ENCODE measurements around the gene TATDN3. TPM values are rescaled to one million over a fixed set of nuclear protein-coding genes. Genes with fewer than 3 reads are reported as not detected.
A peak's percentile ranks its signal among the peaks of the same experiment; 100 is the strongest.

The TATDN3 gene
- total RNA-seq, 3 donors from 2014 or later (not counting 1 experiment from before 2014, with no cell fraction given), result 11.6 to 14.6 (median 13.4) TPM

DNA sequence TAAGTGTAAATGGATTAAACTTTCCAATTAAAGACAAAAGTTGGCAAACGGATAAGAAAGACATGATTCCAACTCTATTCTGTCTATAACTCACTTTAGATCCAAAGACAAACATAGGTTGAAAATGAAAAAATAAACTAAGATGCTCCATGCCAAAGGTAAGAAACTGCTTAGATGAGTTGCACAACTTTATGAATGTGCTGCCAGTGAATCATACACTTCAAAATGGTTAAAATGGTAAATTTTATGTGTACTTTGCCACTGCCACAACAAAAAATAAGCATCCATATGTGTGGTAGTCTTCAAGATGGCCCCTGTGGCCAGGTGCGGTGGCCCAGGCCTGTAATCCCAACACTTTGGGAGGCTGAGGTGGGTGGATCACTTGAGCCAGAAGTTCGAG, 45.1 kb upstream of the TATDN3 start:
- H3K27ac Mint-ChIP-seq, result no peak overlapping the region
- intact Hi-C loops (cut with micrococcal nuclease), result no loop called here
- H3K4me3 ChIP-seq (ENCODE audit: low read length), result no peak overlapping the region
- no peak for DNase-seq
- ATAC-seq, result no peak
- no peaks in the 10 kb centered on the region for H3K27me3 ChIP-seq (ENCODE audit: control insufficient read depth, insufficient read depth, low read length)
- WGBS (ENCODE audit: insufficient coverage), result no CpG with 5 or more reads among the region's 3 CpGs
- peaks cover 2% of the 10 kb centered on the region for H3K36me3 Mint-ChIP-seq
- no peaks in the 10 kb centered on the region for H3K36me3 ChIP-seq (ENCODE audit: control insufficient read depth, insufficient read depth, low read length)
- H3K27ac ChIP-seq (ENCODE audit: low read length), result no peak overlapping the region
- H3K4me1 Mint-ChIP-seq, result peaks cover under 1 to 7% of the 10 kb centered on the region in 2 donors
- peaks cover 5% of the 10 kb centered on the region for H3K4me1 ChIP-seq (ENCODE audit: control insufficient read depth, insufficient read depth, low read length)
- TF ChIP-seq, protein P1, sequence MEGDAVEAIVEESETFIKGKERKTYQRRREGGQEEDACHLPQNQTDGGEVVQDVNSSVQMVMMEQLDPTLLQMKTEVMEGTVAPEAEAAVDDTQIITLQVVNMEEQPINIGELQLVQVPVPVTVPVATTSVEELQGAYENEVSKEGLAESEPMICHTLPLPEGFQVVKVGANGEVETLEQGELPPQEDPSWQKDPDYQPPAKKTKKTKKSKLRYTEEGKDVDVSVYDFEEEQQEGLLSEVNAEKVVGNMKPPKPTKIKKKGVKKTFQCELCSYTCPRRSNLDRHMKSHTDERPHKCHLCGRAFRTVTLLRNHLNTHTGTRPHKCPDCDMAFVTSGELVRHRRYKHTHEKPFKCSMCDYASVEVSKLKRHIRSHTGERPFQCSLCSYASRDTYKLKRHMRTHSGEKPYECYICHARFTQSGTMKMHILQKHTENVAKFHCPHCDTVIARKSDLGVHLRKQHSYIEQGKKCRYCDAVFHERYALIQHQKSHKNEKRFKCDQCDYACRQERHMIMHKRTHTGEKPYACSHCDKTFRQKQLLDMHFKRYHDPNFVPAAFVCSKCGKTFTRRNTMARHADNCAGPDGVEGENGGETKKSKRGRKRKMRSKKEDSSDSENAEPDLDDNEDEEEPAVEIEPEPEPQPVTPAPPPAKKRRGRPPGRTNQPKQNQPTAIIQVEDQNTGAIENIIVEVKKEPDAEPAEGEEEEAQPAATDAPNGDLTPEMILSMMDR (IDR thresholded peaks at IDR 0.05), result no peak
- no peaks in the 10 kb centered on the region for H3K27me3 Mint-ChIP-seq (ENCODE audit: low read depth in 2 of 2)
- no peaks in the 10 kb centered on the region for H3K9me3 ChIP-seq (ENCODE audit: control insufficient read depth, insufficient read depth, low read length)
- no peak overlapping the region for H3K4me3 Mint-ChIP-seq
- no peaks in the 10 kb centered on the region for H3K9me3 Mint-ChIP-seq

DNA sequence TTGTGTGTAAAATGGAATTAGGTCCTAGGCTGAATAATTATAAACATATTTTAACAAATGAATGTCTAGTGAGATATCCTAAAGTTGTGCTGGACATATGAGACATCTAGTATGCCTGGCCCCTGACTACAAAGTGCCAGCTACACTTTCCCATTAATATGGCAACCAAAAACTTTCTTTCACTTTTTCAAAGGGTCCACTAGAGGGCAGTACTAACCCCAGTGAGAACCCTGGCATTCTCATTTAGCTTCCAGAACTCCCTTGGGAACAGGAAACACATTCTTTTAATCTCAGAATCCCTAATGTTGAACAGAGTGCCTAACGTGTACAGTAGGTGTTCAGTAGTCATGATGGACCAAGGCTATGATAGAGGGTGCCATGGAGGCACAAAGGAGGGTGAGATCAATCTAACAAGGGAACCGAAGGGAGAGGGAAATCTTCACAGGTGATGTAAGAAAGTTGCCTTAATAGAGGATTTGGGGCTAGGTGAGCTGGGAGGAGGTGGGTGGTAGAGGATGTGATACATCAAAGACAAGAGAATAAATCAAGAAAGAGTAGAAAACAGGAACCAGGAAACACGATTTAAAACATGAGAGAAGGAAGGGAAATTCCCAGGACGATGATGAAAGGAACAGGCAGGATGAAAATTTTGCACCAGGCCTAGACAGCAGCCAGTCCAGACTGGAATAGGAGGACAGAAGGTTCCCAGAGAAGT, 41.7 kb upstream of the TATDN3 start:
- H3K36me3 Mint-ChIP-seq, result no peaks in the 10 kb centered on the region
- H3K27ac ChIP-seq (ENCODE audit: low read length), result no peak overlapping the region
- no peaks in the 10 kb centered on the region for H3K27me3 Mint-ChIP-seq (ENCODE audit: low read depth in 2 of 2)
- H3K27me3 ChIP-seq (ENCODE audit: control insufficient read depth, insufficient read depth, low read length), result no peaks in the 10 kb centered on the region
- peaks cover 19% of the 10 kb centered on the region for H3K4me1 ChIP-seq (ENCODE audit: control insufficient read depth, insufficient read depth, low read length)
- H3K4me1 Mint-ChIP-seq, result peaks cover 18 to 32% of the 10 kb centered on the region in 2 donors
- H3K9me3 ChIP-seq (ENCODE audit: control insufficient read depth, insufficient read depth, low read length), result no peaks in the 10 kb centered on the region
- H3K36me3 ChIP-seq (ENCODE audit: control insufficient read depth, insufficient read depth, low read length), result no peaks in the 10 kb centered on the region
- no peak overlapping the region for H3K4me3 Mint-ChIP-seq
- TF ChIP-seq, protein P1 (IDR thresholded peaks at IDR 0.05), result peak; percentile 79
- H3K27ac Mint-ChIP-seq, result peak overlapping the region in 1 of 2 donors; percentile 60
- H3K4me3 ChIP-seq (ENCODE audit: low read length), result no peak overlapping the region
- H3K9me3 Mint-ChIP-seq, result no peaks in the 10 kb centered on the region
- WGBS (ENCODE audit: insufficient coverage), result 65% methylated on average over 4 of the region's 4 CpGs
- peak in 1 of 2 donors; percentile 65 for DNase-seq
- intact Hi-C loops (cut with micrococcal nuclease), result loop anchor here (1.0 to 10.0 kb wide), 2 partner anchors 85 to 245 kb away; no protein-coding TSS in a partner anchor
- peak; percentile 38 to 64 (median 63) for ATAC-seq

DNA sequence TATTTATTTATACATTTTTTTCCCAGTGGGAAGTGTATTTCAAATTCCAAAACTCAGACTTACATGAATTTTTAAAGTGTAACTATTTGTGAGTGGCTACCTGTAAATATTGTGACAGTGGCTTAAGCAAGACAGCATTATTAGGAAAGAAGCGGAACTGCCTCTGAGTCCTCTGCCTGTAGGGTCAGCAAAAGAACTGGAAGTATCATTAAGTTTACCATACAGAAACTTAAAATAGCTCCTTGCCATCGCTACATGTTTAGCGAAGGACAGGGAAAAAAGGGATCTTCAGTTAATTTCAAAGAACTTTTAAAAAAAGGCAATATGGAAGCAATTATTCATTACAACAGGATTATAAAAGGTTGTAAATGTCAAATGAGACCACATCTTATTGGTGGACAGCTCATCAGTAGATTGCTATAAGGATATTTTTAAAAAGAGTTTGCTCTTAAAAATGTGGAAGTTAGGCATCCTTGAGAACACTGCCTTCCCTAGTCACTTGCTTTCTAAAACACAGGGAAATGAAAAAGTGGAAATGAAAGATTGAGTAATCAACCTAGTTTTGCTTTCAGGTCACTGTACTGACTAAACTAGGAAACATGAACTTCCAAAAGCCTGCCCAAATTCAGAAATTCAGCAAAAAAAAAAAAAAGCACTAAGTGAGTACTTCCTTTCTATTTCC, 39.3 kb upstream of the TATDN3 start:
- Histone ChIP-seq H3K4me3 (ENCODE audit: low read length) (no peak overlapping the region), H3K36me3 (ENCODE audit: control insufficient read depth, insufficient read depth, low read length) (no peaks in the 10 kb centered on the region), H3K9me3 (ENCODE audit: control insufficient read depth, insufficient read depth, low read length) (no peaks in the 10 kb centered on the region), H3K4me1 (ENCODE audit: control insufficient read depth, insufficient read depth, low read length) (peaks cover 19% of the 10 kb centered on the region), H3K27ac (ENCODE audit: low read length) (no peak overlapping the region), H3K27me3 (ENCODE audit: control insufficient read depth, insufficient read depth, low read length) (no peaks in the 10 kb centered on the region)
- Mint-ChIP-seq H3K36me3 (no peaks in the 10 kb centered on the region), H3K9me3 (no peaks in the 10 kb centered on the region), H3K4me1 (peaks cover 18 to 32% of the 10 kb centered on the region in 2 donors), H3K4me3 (no peak overlapping the region), H3K27ac (peak overlapping the region in 1 of 2 donors; percentile 61), H3K27me3 (ENCODE audit: low read depth in 2 of 2) (no peaks in the 10 kb centered on the region)
- ATAC-seq (no peak), DNase-seq (peak in 1 of 2 donors; percentile 15)
- TF ChIP-seq, protein P1 (IDR thresholded peaks at IDR 0.05), result no peak
- intact Hi-C loops (cut with micrococcal nuclease), result loop anchor here (10.0 kb wide), 1 partner anchor 242 kb away; no protein-coding TSS in a partner anchor
- WGBS (ENCODE audit: insufficient coverage), result 82% methylated on average over 3 of the region's 3 CpGs

All from natural killer cell (primary cell).